B cell (primary cell): Measurements from ENCODE around the gene SLIT3. TPM values are rescaled to one million over a fixed set of nuclear protein-coding genes. Genes with fewer than 3 reads are reported as not detected.
"Not testable (repeated sequence)": the region's sequence is repeated elsewhere in the genome, so short reads cannot be mapped to it uniquely, and the experiment has no call there.

Experiments used
- ATAC-seq: fragments of 200-7000 bp; cut with Tn5 transposase; one replicate; pipeline ENCODE4 v1.10.0; 2021; ENCODE audit warnings: low read depth, mild to moderate bottlenecking, moderate number of reproducible peaks, moderate library complexity
- CTCF ChIA-PET: fragments of 350-600 bp; sonication (Branson Sonifier 250); formaldehyde crosslinking; loops from one replicate; lab custom pipeline; 2021; ENCODE audit warnings: antibody characterized with exemption, inconsistent platforms; lab: Charles Lee
- POLR2A ChIA-PET: fragments of 350-600 bp; sonication (Branson Sonifier 250); formaldehyde crosslinking; loops from one replicate; lab custom pipeline; 2021; ENCODE audit warnings: antibody characterized with exemption; lab: Charles Lee
- DNase-seq: peaks from one replicate; pipeline ENCODE4 v3.0.0; 2013
- H2AFZ ChIP-seq: 2 replicates; pipeline ENCODE4 v1.6.1; 2012; ENCODE audit warnings: mild to moderate bottlenecking, low read depth, low read length; ENCODE audit not compliant: insufficient read depth, poor library complexity, severe bottlenecking
- H3K27ac ChIP-seq, 2 donors: 1 replicate in 1 of 2; 2 replicates in 1 of 2; pipeline ENCODE4 v1.5.1; 2012 to 2013; ENCODE audit warnings: low read length in 2 of 2, mild to moderate bottlenecking in 2 of 2, moderate library complexity in 1 of 2
- H3K27me3 ChIP-seq, 4 experiments: fragments of 200-600 bp in 1 of 4; sonication (generic) in 1 of 4; replicated peaks in 1 of 4; 1 replicate in 2 of 4; 2 replicates in 2 of 4; pipeline versions ENCODE4 v1.6.1 to v1.7.0; 2013 to 2016; ENCODE audit warnings: low read length in 3 of 4, mild to moderate bottlenecking in 2 of 4, mixed read lengths in 1 of 4, moderate library complexity in 1 of 4; ENCODE audit not compliant: insufficient read depth in 4 of 4, control insufficient read depth in 3 of 4; ENCODE audit errors: control extremely low read depth in 1 of 4
- H3K36me3 ChIP-seq, 2 experiments: replicated peaks in 1 of 2; 1 replicate in 1 of 2; 2 replicates in 1 of 2; pipeline versions ENCODE4 v1.6.1 to v1.7.1; 2013; ENCODE audit warnings: low read length in 1 of 2; ENCODE audit not compliant: insufficient read depth in 2 of 2, control insufficient read depth in 1 of 2; ENCODE audit errors: control extremely low read depth in 1 of 2, extremely low read depth in 1 of 2
- H3K4me1 ChIP-seq, 2 donors: fragments of 200-600 bp in 1 of 2; sonication (generic) in 1 of 2; 1 replicate in 1 of 2; 2 replicates in 1 of 2; pipeline versions ENCODE4 v1.5.1 to v1.6.1; 2013 to 2017; ENCODE audit warnings: low read length in 2 of 2; ENCODE audit not compliant: control insufficient read depth in 2 of 2, insufficient read depth in 2 of 2
- H3K4me2 ChIP-seq: replicated peaks from 2 replicates; pipeline ENCODE3; 2012; ENCODE audit warnings: mild to moderate bottlenecking, low read depth, low read length; ENCODE audit not compliant: poor library complexity, severe bottlenecking
- H3K4me3 ChIP-seq, 5 experiments: fragments of 200-600 bp in 1 of 5; sonication (generic) in 1 of 5; 1 replicate in 3 of 5; 2 replicates in 2 of 5; pipeline versions ENCODE4 v1.5.1 to v1.7.0; 2011 to 2016; ENCODE audit warnings: low read length in 4 of 5, mild to moderate bottlenecking in 4 of 5, low read depth in 2 of 5, control low read depth in 1 of 5, moderate library complexity in 1 of 5; ENCODE audit not compliant: insufficient read depth in 1 of 5; ENCODE audit errors: control extremely low read depth in 1 of 5, extremely low read depth in 1 of 5
- H3K79me2 ChIP-seq: fragments of 200-600 bp; sonication (generic); one replicate; pipeline ENCODE4 v1.6.0; 2016; ENCODE audit warnings: low read length; ENCODE audit not compliant: control insufficient read depth, insufficient read depth
- H3K9ac ChIP-seq: fragments of 200-600 bp; sonication (generic); 2 replicates; pipeline ENCODE4 v1.6.1; 2017; ENCODE audit warnings: mild to moderate bottlenecking, low read length, moderate library complexity
- H3K9me3 ChIP-seq, 3 donors: one replicate each; pipeline versions ENCODE4 v1.6.1 to v1.7.1; 2013; ENCODE audit warnings: low read length in 2 of 3; ENCODE audit not compliant: control insufficient read depth in 2 of 3, insufficient read depth in 1 of 3; ENCODE audit errors: control extremely low read depth in 1 of 3
- H4K20me1 ChIP-seq: 2 replicates; pipeline ENCODE4 v1.6.0; 2012; ENCODE audit warnings: mild to moderate bottlenecking, low read length; ENCODE audit not compliant: insufficient read depth, control insufficient read depth, poor library complexity, severe bottlenecking
- H3K27ac Mint-ChIP-seq: one replicate; pipeline ENCODE4 v1.8.0; 2021; ENCODE audit warnings: mixed read lengths
- H3K27me3 Mint-ChIP-seq: one replicate; pipeline ENCODE4 v1.8.0; 2021; ENCODE audit warnings: mixed read lengths
- H3K4me1 Mint-ChIP-seq: one replicate; pipeline ENCODE4 v1.8.0; 2021; ENCODE audit warnings: mixed read lengths
- H3K4me3 Mint-ChIP-seq: one replicate; pipeline ENCODE4 v1.8.0; 2021; ENCODE audit warnings: mixed read lengths
- H3K9me3 Mint-ChIP-seq: one replicate; pipeline ENCODE4 v1.8.0; 2022; ENCODE audit warnings: mixed read lengths; ENCODE audit not compliant: insufficient read depth
- EZH2 ChIP-seq: IDR thresholded peaks from 2 replicates; pipeline ENCODE4 v1.6.1; 2012; ENCODE audit warnings: borderline replicate concordance, low read depth, mild to moderate bottlenecking, moderate library complexity, low read length; ENCODE audit not compliant: insufficient read depth, poor library complexity, severe bottlenecking
- WGBS: methylation state at CpG from one replicate; pipeline ENCODE4 v1.1.5; 2013; ENCODE audit warnings: missing lambda C conversion rate; ENCODE audit not compliant: insufficient coverage; 5-methylcytosine and 5-hydroxymethylcytosine counted together
- intact Hi-C: fragments of 100-400 bp; cut with micrococcal nuclease; formaldehyde crosslinking; loops from one replicate; pipeline ENCODE4 v1.10.0; 2022
- polyA plus RNA-seq: library from polyadenylated mRNA; depleted of rRNA; stranded (reverse); fragments of >200 nt; gene quantifications from 2 replicates; pipeline ENCODE4 v1.2.3, GENCODE V29; 2012
- total RNA-seq, 2 donors: library from RNA; stranded (reverse); fragments of 120-200 nt in 1 of 2; gene quantifications; 1 replicate in 1 of 2; 2 replicates in 1 of 2; pipeline versions ENCODE4 v1.2.3 to v1.2.4, GENCODE V29; 2013 to 2022
- TF ChIP-seq, protein P1 (sequence below): fragments of 200-600 bp; IDR thresholded peaks from one replicate; pipeline ENCODE4 v1.8.0; 2022; ENCODE audit warnings: antibody characterized with exemption, mild to moderate bottlenecking

SLIT3 gene
- total and polyA plus RNA-seq, 2 donors (not counting 1 experiment from before 2014, with no cell fraction given), result not detected

- no peak overlapping the region for H3K9ac ChIP-seq
- H3K27ac ChIP-seq, result no peak overlapping the region
- H3K4me2 ChIP-seq, result no peak overlapping the region
- H3K79me2 ChIP-seq, result no peaks in the 10 kb centered on the region
- no peak overlapping the region for H3K4me3 Mint-ChIP-seq
- H3K27me3 ChIP-seq, result no peaks in the 10 kb centered on the region
- TF ChIP-seq EZH2, result no peak
- TF ChIP-seq, protein P1, sequence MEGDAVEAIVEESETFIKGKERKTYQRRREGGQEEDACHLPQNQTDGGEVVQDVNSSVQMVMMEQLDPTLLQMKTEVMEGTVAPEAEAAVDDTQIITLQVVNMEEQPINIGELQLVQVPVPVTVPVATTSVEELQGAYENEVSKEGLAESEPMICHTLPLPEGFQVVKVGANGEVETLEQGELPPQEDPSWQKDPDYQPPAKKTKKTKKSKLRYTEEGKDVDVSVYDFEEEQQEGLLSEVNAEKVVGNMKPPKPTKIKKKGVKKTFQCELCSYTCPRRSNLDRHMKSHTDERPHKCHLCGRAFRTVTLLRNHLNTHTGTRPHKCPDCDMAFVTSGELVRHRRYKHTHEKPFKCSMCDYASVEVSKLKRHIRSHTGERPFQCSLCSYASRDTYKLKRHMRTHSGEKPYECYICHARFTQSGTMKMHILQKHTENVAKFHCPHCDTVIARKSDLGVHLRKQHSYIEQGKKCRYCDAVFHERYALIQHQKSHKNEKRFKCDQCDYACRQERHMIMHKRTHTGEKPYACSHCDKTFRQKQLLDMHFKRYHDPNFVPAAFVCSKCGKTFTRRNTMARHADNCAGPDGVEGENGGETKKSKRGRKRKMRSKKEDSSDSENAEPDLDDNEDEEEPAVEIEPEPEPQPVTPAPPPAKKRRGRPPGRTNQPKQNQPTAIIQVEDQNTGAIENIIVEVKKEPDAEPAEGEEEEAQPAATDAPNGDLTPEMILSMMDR, result no peak
- H3K27ac Mint-ChIP-seq, result no peak overlapping the region
- no peak for ATAC-seq
- no peak overlapping the region for H2AFZ ChIP-seq
- no peaks in the 10 kb centered on the region for H3K4me1 Mint-ChIP-seq
- intact Hi-C loops, result no loop called here
- H3K9me3 ChIP-seq, result peaks cover 0 to 4% (median 0%) of the 10 kb centered on the region in 3 donors
- ChIA-PET CTCF (no interaction called here), POLR2A (no interaction called here)
- no peak overlapping the region for H3K4me3 ChIP-seq
- H3K27me3 Mint-ChIP-seq, result no peaks in the 10 kb centered on the region
- H4K20me1 ChIP-seq, result no peaks in the 10 kb centered on the region
- H3K36me3 ChIP-seq, result no peaks in the 10 kb centered on the region
- no peak for DNase-seq
- no CpG with 5 or more reads among the region's 3 CpGs for WGBS
- H3K9me3 Mint-ChIP-seq, result peaks cover 2% of the 10 kb centered on the region
- no peaks in the 10 kb centered on the region for H3K4me1 ChIP-seq
These were observed 655.7 kb downstream of the SLIT3 start for GRCh38 chr5:168645195-168645594.

- Mint-ChIP-seq H3K4me1 (no peaks in the 10 kb centered on the region), H3K4me3 (no peak overlapping the region), H3K27ac (no peak overlapping the region), H3K27me3 (no peaks in the 10 kb centered on the region), H3K9me3 (peaks cover 2% of the 10 kb centered on the region)
- H3K4me2 ChIP-seq, result no peak overlapping the region
- no peaks in the 10 kb centered on the region for H4K20me1 ChIP-seq
- CTCF ChIA-PET, result no interaction called here
- H3K27me3 ChIP-seq, result no peaks in the 10 kb centered on the region
- H3K79me2 ChIP-seq, result no peaks in the 10 kb centered on the region
- no peak overlapping the region for H3K27ac ChIP-seq
- POLR2A ChIA-PET, result no interaction called here
- no peaks in the 10 kb centered on the region for H3K36me3 ChIP-seq
- no peak overlapping the region for H2AFZ ChIP-seq
- no peaks in the 10 kb centered on the region for H3K4me1 ChIP-seq
- no peak overlapping the region for H3K9ac ChIP-seq
- TF ChIP-seq EZH2, result no peak
- TF ChIP-seq, protein P1, result no peak
- H3K4me3 ChIP-seq, result no peak overlapping the region
- H3K9me3 ChIP-seq, result peaks cover 0 to 4% (median 0%) of the 10 kb centered on the region in 3 donors
- DNase-seq (no peak), ATAC-seq (no peak)
- intact Hi-C loops, result no loop called here
- WGBS, result 80% methylated on average over 1 of the region's 1 CpG
These were observed 658.9 kb downstream of the SLIT3 start for GRCh38 chr5:168642019-168642418.

- H2AFZ ChIP-seq, H3K4me3 ChIP-seq, H3K9ac ChIP-seq, H4K20me1 ChIP-seq, H3K9me3 ChIP-seq, H3K4me3 Mint-ChIP-seq, ATAC-seq, H3K27me3 Mint-ChIP-seq, H3K36me3 ChIP-seq, POLR2A ChIA-PET, intact Hi-C loops, DNase-seq, H3K27ac Mint-ChIP-seq, H3K27ac ChIP-seq, H3K4me2 ChIP-seq, H3K4me1 Mint-ChIP-seq, H3K79me2 ChIP-seq, H3K4me1 ChIP-seq, H3K27me3 ChIP-seq, H3K9me3 Mint-ChIP-seq: not testable (repeated sequence)
- 80% methylated on average over 1 of the region's 3 CpGs for WGBS
- CTCF ChIA-PET, result interaction anchor here (0.7 kb wide), 1 partner anchor 943 kb away, joined by 5 read pairs; no protein-coding TSS in a partner anchor
These were observed 662.1 kb downstream of the SLIT3 start for GRCh38 chr5:168638846-168639245.
